Retinal pigment epithelial cell (primary cell): Measurements from ENCODE around the gene MSI2.

Source experiments
- DNase-seq: peaks from one replicate; pipeline ENCODE4 v3.0.0-alpha.2; 2010; ENCODE audit warnings: low read depth
- H3K4me3 ChIP-seq: 2 replicates; pipeline ENCODE4 v1.5.1; 2011; ENCODE audit warnings: mild to moderate bottlenecking, low read length, control low read depth, moderate library complexity
- TF ChIP-seq, protein P1 (sequence below): conservative IDR thresholded peaks from 2 replicates; pipeline ENCODE4 v1.5.1; 2011; ENCODE audit warnings: low read depth, low read length, control low read depth, inconsistent platforms

MSI2 gene

GRCh38 chr17:57490111-57490845, 234.0 kb downstream of the MSI2 start:
- no peak overlapping the region for H3K4me3 ChIP-seq
- TF ChIP-seq, protein P1, sequence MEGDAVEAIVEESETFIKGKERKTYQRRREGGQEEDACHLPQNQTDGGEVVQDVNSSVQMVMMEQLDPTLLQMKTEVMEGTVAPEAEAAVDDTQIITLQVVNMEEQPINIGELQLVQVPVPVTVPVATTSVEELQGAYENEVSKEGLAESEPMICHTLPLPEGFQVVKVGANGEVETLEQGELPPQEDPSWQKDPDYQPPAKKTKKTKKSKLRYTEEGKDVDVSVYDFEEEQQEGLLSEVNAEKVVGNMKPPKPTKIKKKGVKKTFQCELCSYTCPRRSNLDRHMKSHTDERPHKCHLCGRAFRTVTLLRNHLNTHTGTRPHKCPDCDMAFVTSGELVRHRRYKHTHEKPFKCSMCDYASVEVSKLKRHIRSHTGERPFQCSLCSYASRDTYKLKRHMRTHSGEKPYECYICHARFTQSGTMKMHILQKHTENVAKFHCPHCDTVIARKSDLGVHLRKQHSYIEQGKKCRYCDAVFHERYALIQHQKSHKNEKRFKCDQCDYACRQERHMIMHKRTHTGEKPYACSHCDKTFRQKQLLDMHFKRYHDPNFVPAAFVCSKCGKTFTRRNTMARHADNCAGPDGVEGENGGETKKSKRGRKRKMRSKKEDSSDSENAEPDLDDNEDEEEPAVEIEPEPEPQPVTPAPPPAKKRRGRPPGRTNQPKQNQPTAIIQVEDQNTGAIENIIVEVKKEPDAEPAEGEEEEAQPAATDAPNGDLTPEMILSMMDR, result no peak
- no peak for DNase-seq

GRCh38 chr17:57490890-57491289, 234.6 kb downstream of the MSI2 start:
- TF ChIP-seq, protein P1, result no peak

DNA sequence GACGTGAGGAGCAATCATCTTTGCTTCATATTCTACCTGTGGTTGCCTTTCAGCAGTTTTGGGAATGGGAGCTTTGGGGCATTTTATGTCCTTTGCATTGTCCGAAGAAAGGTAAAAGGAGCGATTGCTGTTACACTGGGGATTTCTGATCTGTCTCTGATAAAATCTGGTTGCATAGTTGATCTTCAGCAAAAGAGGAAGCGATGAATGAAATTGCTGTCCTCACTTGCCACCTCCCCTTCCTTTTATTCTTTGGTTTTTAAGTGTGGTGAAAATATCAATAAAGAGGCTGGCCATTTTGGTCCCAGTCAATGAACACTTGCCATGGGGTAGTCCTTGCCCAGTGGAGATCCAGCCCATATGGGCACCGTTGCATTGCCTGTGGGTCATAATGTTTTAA, 236.8 kb downstream of the MSI2 start:
- no peak overlapping the region for H3K4me3 ChIP-seq
- no peak for DNase-seq
- TF ChIP-seq, protein P1, result no peak

More at GRCh38 chr17:57490890-57491289, 234.6 kb downstream of the MSI2 start:
- no peak for DNase-seq
- no peak overlapping the region for H3K4me3 ChIP-seq

GRCh38 chr17:57493625-57494024, 237.3 kb downstream of the MSI2 start:
- TF ChIP-seq, protein P1, result no peak
- DNase-seq, result no peak
- H3K4me3 ChIP-seq, result no peak overlapping the region

- no peak for DNase-seq
- TF ChIP-seq, protein P1, result no peak
- no peak overlapping the region for H3K4me3 ChIP-seq
These were observed 238.1 kb downstream of the MSI2 start for GRCh38 chr17:57494443-57494842.

GRCh38 chr17:57495771-57496170, 239.4 kb downstream of the MSI2 start:
- H3K4me3 ChIP-seq, result no peak overlapping the region
- no peak for DNase-seq

More at GRCh38 chr17:57495771-57496170, 239.4 kb downstream of the MSI2 start:
- TF ChIP-seq, protein P1, result no peak
